Measurements from ENCODE around the gene MYO5A. TPM values are rescaled to one million over a fixed set of nuclear protein-coding genes. Genes with fewer than 3 reads are reported as not detected.

MYO5A gene
- total and polyA plus RNA-seq, 3 experiments from 2014 or later: 15.8 to 37.3 (median 31.0) TPM

DNA sequence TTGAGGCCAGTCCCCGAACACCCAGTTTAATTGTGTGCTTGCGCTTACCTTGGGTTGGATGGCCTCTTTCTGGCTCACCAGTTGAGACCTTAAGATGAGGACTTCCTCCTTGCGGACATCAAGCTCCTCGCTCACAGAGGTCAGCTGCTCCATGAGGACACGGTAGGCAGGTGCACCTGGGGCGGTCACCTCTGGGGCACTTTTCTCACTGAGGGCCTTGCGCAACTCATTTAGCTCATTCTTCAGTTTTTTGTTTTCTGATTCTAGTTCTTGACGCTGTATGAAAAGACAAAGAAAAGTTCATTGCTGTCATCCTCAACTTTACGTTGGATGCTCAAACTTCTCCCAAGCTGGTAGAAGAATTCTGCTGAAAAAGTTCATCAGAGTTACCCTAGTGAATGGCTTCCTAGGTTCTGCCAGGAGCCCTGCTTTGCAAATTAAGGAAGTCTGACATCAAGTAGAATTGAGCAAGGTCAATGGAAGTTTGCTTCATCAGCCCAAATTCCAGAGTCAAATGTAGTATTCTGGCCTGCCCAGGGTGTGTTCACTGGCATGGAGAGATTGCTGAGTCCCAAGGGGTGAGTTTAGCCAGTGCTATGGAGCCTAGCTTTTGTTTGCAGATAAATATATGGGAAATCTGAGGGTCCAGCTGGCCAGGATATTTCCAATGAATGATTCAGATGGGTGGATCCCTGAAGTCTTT lies 177.3 kb downstream of the MYO5A start:
- H3K36me3 ChIP-seq (ENCODE audit: insufficient read depth, low read length): peaks cover 18% of the 10 kb centered on the region
- POLR2A ChIA-PET: no interaction called here

DNA sequence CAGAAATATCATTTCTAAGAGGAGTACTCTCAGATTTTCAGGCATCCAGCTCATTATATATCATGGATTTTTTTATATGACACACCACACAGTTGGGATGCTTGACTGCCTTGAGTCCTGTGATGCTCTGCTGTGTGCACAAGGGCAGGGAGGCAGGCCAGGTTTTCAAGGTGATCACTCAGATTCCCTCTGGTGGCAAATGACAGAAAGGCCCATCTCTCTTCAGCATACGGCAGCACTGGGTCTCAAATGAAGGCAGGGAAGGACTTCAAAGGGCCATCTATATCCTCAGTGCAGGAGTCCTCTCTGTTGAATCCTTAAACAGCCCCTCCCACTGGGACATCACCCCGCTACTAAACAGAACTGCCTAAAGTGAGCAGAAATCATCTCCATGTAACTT lies 178.3 kb downstream of the MYO5A start:
- ChIA-PET POLR2A (no interaction called here), CTCF (no interaction called here)
- H3K27ac ChIP-seq (ENCODE audit: low read depth, low read length): no peak overlapping the region
- H3K27me3 ChIP-seq (ENCODE audit: insufficient read depth, low read length, poor library complexity, severe bottlenecking): no peaks in the 10 kb centered on the region
- Mint-ChIP-seq H3K9me3 (no peaks in the 10 kb centered on the region), H3K27me3 (no peaks in the 10 kb centered on the region), H3K27ac (no peak overlapping the region), H3K4me3 (no peak overlapping the region), H3K36me3 (peaks cover 0 to 77% (median 14%) of the 10 kb centered on the region in 3 donors), H3K4me1 (peaks cover 0 to 1% (median 0%) of the 10 kb centered on the region in 3 donors)
- peaks cover 21% of the 10 kb centered on the region for H3K36me3 ChIP-seq (ENCODE audit: insufficient read depth, low read length)
- no peaks in the 10 kb centered on the region for H3K4me1 ChIP-seq (ENCODE audit: insufficient read depth, low read length)
- no peaks in the 10 kb centered on the region for H3K9me3 ChIP-seq (ENCODE audit: low read length)
- H3K4me3 ChIP-seq (ENCODE audit: low read length): no peak overlapping the region
- no peak for DNase-seq

More for the DNA sequence above, 177.3 kb downstream of the MYO5A start:
- Mint-ChIP-seq H3K27ac (peak overlapping the region in 1 of 8 donors; percentile 41), H3K36me3 (peaks cover 0 to 73% (median 14%) of the 10 kb centered on the region in 3 donors), H3K9me3 (no peaks in the 10 kb centered on the region), H3K4me1 (peaks cover 0 to 1% (median 0%) of the 10 kb centered on the region in 3 donors), H3K27me3 (no peaks in the 10 kb centered on the region), H3K4me3 (no peak overlapping the region)
- no peaks in the 10 kb centered on the region for H3K9me3 ChIP-seq (ENCODE audit: low read length)
- no peaks in the 10 kb centered on the region for H3K4me1 ChIP-seq (ENCODE audit: insufficient read depth, low read length)
- no peaks in the 10 kb centered on the region for H3K27me3 ChIP-seq (ENCODE audit: insufficient read depth, low read length, poor library complexity, severe bottlenecking)
- CTCF ChIA-PET: no interaction called here
- no peak for DNase-seq
- no peak overlapping the region for H3K4me3 ChIP-seq (ENCODE audit: low read length)
- no peak overlapping the region for H3K27ac ChIP-seq (ENCODE audit: low read depth, low read length)

DNA sequence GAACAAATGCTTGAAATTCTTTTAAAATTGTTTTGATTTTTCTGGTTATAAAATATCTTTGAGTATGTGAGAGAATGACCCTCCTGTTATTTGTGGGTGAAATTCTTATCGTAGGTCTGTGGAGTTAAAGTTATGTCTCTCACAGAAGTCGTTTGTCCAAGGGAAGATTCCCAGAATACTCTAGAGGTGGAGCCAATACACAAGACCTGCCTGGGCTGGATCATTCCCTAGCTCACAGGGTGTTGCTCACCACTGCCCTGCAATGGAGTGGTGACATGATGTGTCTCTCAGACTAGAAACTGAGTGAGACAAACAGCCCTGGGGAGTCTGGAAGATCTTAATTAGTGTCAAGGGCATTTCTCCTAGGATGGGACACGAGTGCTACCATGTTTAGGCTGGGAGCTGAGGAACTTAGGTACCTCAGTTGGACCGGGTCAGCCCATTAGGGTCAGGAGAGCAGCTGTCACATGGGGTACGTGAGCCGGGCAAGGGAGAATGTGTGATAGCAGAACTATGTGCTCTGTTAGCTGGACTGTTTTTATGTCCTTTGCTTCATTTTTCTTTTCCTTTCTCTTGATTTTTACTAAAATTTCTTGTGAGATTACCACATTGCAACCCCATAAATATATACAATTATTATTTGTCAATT lies 179.5 kb downstream of the MYO5A start:
- H3K36me3 ChIP-seq (ENCODE audit: insufficient read depth, low read length): peaks cover 26% of the 10 kb centered on the region
- no peak overlapping the region for H3K27ac Mint-ChIP-seq
- DNase-seq: no peak

DNA sequence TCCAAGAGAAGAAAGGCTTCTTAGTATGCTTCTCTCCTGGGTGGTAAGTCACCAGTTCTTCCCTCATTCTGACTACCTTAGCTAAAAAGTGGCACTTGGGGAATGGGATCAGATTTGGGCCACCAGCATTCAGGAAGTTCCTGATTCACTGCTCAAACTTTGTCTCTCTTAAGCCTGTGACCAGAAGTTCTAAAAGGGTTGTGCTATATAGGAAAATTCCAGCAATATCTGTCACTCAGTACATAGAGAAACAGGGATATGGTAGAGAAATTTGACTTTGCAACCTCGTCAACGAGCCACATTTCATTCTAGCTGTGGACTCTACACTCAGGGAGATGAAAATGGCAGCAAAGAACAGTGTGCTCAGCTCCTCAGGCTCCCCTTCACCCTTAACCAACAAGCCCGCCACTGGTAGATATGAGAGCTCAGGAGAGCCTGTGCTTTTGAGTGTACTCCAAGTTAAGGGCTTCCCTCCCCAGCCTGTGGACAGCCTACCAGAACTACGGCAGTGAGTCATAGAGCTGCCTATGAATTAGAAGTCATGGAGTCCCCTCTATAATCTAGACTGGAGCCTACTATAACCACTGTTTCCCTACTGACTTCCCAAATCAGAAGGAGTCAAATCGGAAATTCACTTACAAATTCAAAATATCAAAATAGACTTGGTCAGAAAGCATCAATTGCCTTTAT lies 180.5 kb downstream of the MYO5A start:
- Mint-ChIP-seq H3K4me3 (no peak overlapping the region), H3K9me3 (no peaks in the 10 kb centered on the region), H3K36me3 (peaks cover 0 to 74% (median 17%) of the 10 kb centered on the region in 3 donors), H3K27me3 (no peaks in the 10 kb centered on the region), H3K4me1 (peaks cover 0 to 1% (median 0%) of the 10 kb centered on the region in 3 donors), H3K27ac (peak overlapping the region in 5 of 8 donors; percentile 26 to 73 (median 36))
- Histone ChIP-seq H3K4me1 (ENCODE audit: insufficient read depth, low read length) (no peaks in the 10 kb centered on the region), H3K9me3 (ENCODE audit: low read length) (no peaks in the 10 kb centered on the region), H3K27ac (ENCODE audit: low read depth, low read length) (no peak overlapping the region), H3K4me3 (ENCODE audit: low read length) (no peak overlapping the region), H3K27me3 (ENCODE audit: insufficient read depth, low read length, poor library complexity, severe bottlenecking) (no peaks in the 10 kb centered on the region), H3K36me3 (ENCODE audit: insufficient read depth, low read length) (peaks cover 26% of the 10 kb centered on the region)
- POLR2A ChIA-PET: no interaction called here
- DNase-seq: no peak
- CTCF ChIA-PET: no interaction called here

More for the DNA sequence above, 179.5 kb downstream of the MYO5A start:
- Mint-ChIP-seq H3K9me3 (no peaks in the 10 kb centered on the region), H3K4me1 (peaks cover 0 to 1% (median 0%) of the 10 kb centered on the region in 3 donors), H3K27me3 (no peaks in the 10 kb centered on the region), H3K4me3 (no peak overlapping the region), H3K36me3 (peaks cover 0 to 79% (median 16%) of the 10 kb centered on the region in 3 donors)
- Histone ChIP-seq H3K27me3 (ENCODE audit: insufficient read depth, low read length, poor library complexity, severe bottlenecking) (no peaks in the 10 kb centered on the region), H3K9me3 (ENCODE audit: low read length) (no peaks in the 10 kb centered on the region), H3K27ac (ENCODE audit: low read depth, low read length) (no peak overlapping the region), H3K4me3 (ENCODE audit: low read length) (no peak overlapping the region), H3K4me1 (ENCODE audit: insufficient read depth, low read length) (no peaks in the 10 kb centered on the region)
- ChIA-PET POLR2A (no interaction called here), CTCF (no interaction called here)

DNA sequence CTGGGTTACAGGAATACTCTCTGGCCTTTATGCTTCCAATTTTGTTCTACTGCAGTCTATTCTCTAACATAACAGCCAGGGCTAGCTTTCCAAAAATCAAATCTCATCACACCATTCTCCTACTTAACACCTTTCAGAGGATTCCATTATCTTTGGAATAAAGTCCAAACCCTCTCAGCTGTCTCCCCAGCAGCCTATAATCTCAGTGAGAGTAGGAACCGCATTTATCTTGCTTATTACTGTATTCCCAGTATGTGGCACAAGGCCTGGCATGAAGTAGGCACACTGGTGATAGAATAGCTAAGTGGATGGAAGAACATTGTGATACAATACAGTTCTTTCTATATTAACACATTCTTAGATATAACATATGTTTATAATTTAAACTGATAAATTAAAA lies 184.1 kb downstream of the MYO5A start:
- POLR2A ChIA-PET: no interaction called here
- H3K4me1 ChIP-seq (ENCODE audit: insufficient read depth, low read length): no peaks in the 10 kb centered on the region
- H3K4me3 Mint-ChIP-seq: no peak overlapping the region
- H3K4me1 Mint-ChIP-seq: peaks cover 0 to 1% (median 0%) of the 10 kb centered on the region in 3 donors
- no peaks in the 10 kb centered on the region for H3K27me3 ChIP-seq (ENCODE audit: insufficient read depth, low read length, poor library complexity, severe bottlenecking)
- H3K4me3 ChIP-seq (ENCODE audit: low read length): no peak overlapping the region
- peaks cover 13% of the 10 kb centered on the region for H3K36me3 ChIP-seq (ENCODE audit: insufficient read depth, low read length)
- no peaks in the 10 kb centered on the region for H3K9me3 ChIP-seq (ENCODE audit: low read length)
- H3K27me3 Mint-ChIP-seq: no peaks in the 10 kb centered on the region
- H3K27ac ChIP-seq (ENCODE audit: low read depth, low read length): no peak overlapping the region
- peaks cover 0 to 66% (median 10%) of the 10 kb centered on the region in 3 donors for H3K36me3 Mint-ChIP-seq
- DNase-seq: no peak
- no peaks in the 10 kb centered on the region for H3K9me3 Mint-ChIP-seq
- CTCF ChIA-PET: interaction anchor here (1.9 kb wide), 1 partner anchor 9 kb away, joined by 5 read pairs; no protein-coding TSS in a partner anchor
- peak overlapping the region in 2 of 8 donors; percentile 13 to 51 for H3K27ac Mint-ChIP-seq

DNA sequence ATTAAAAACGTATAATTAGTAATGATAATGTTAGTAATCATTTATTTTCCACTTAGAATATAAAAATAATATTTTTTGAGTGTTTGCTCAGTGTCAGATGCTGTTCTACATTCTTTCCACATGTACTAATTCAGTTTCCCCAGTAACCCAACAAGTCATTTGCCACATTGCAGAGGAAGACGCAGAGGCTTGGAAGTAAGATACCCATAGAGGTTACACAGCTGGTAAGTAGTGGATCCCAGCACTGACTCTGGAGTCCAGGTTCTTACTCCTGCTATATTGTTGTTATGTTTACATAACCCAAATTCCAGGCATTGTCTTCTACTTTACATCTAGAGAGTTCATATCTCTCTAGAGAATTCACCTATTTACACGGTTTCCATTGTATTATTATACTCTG lies 184.8 kb downstream of the MYO5A start:
- DNase-seq: no peak
- H3K4me1 Mint-ChIP-seq: peaks cover 0 to 1% (median 0%) of the 10 kb centered on the region in 3 donors
- no peaks in the 10 kb centered on the region for H3K27me3 Mint-ChIP-seq
- Histone ChIP-seq H3K27ac (ENCODE audit: low read depth, low read length) (no peak overlapping the region), H3K36me3 (ENCODE audit: insufficient read depth, low read length) (peaks cover 8% of the 10 kb centered on the region), H3K27me3 (ENCODE audit: insufficient read depth, low read length, poor library complexity, severe bottlenecking) (no peaks in the 10 kb centered on the region), H3K4me1 (ENCODE audit: insufficient read depth, low read length) (no peaks in the 10 kb centered on the region), H3K4me3 (ENCODE audit: low read length) (no peak overlapping the region), H3K9me3 (ENCODE audit: low read length) (no peaks in the 10 kb centered on the region)
- ChIA-PET POLR2A (no interaction called here), CTCF (interaction anchor here (1.9 kb wide), 1 partner anchor 9 kb away, joined by 5 read pairs; no protein-coding TSS in a partner anchor)
- peaks cover 0 to 61% (median 10%) of the 10 kb centered on the region in 3 donors for H3K36me3 Mint-ChIP-seq
- no peak overlapping the region for H3K4me3 Mint-ChIP-seq
- H3K27ac Mint-ChIP-seq: peak overlapping the region in 1 of 8 donors; percentile 51
- no peaks in the 10 kb centered on the region for H3K9me3 Mint-ChIP-seq

DNA sequence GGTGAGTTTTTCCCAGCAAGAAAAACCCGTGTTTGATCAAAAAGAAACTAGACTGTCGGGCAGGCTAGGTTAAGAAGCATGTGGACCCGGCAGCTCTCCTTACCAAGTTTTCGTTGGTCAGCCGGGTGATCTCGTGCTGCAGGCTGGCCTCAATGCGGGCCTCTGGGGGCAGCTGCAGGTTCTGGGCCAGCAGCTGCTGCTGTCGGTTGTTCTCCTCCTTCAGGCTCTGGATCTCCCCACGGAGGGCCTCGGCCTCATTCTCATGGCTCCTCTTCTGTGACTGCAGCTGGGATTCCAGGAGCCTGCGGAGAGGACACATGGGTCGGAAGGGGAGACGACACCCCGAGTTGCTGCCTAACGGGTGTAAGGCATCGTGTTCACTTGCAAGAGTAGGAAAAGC lies 188.6 kb downstream of the MYO5A start:
- peak overlapping the region in 3 of 8 donors; percentile 36 to 70 (median 43) for H3K27ac Mint-ChIP-seq
- H3K4me3 ChIP-seq (ENCODE audit: low read length): no peak overlapping the region
- no peaks in the 10 kb centered on the region for H3K4me1 Mint-ChIP-seq
- no peaks in the 10 kb centered on the region for H3K4me1 ChIP-seq (ENCODE audit: insufficient read depth, low read length)
- ChIA-PET POLR2A (no interaction called here), CTCF (no interaction called here)
- H3K36me3 Mint-ChIP-seq: peaks cover 0 to 64% (median 10%) of the 10 kb centered on the region in 3 donors
- H3K27ac ChIP-seq (ENCODE audit: low read depth, low read length): no peak overlapping the region
- H3K4me3 Mint-ChIP-seq: no peak overlapping the region
- no peaks in the 10 kb centered on the region for H3K9me3 ChIP-seq (ENCODE audit: low read length)
- no peaks in the 10 kb centered on the region for H3K27me3 Mint-ChIP-seq
- no peaks in the 10 kb centered on the region for H3K27me3 ChIP-seq (ENCODE audit: insufficient read depth, low read length, poor library complexity, severe bottlenecking)
- H3K9me3 Mint-ChIP-seq: no peaks in the 10 kb centered on the region
- no peak for DNase-seq
- H3K36me3 ChIP-seq (ENCODE audit: insufficient read depth, low read length): peaks cover 5% of the 10 kb centered on the region

DNA sequence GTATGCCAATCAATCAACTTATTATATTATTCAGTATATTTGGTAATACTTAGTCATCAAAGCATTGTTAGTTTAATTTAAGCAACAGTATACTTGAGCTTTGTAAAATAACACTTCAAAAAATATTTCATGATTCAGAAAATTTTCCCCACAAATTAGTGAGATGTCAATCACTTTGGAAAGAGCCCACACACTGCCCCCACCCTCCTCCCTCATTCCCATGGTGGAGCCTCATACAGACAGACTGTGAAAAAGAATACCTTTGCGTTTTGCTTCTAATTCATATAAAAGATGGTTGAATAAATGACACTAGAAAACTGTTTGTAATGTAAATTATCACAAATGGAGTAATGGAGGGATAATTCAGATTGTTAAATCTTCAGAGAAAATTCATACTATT lies 189.8 kb downstream of the MYO5A start:
- no peak overlapping the region for H3K4me3 Mint-ChIP-seq
- DNase-seq: no peak
- peaks cover 0 to 62% (median 12%) of the 10 kb centered on the region in 3 donors for H3K36me3 Mint-ChIP-seq
- H3K27ac Mint-ChIP-seq: peak overlapping the region in 2 of 8 donors; percentile 12 to 55
- no peaks in the 10 kb centered on the region for H3K9me3 ChIP-seq (ENCODE audit: low read length)
- H3K27me3 ChIP-seq (ENCODE audit: insufficient read depth, low read length, poor library complexity, severe bottlenecking): no peaks in the 10 kb centered on the region
- H3K36me3 ChIP-seq (ENCODE audit: insufficient read depth, low read length): no peaks in the 10 kb centered on the region
- no peaks in the 10 kb centered on the region for H3K9me3 Mint-ChIP-seq
- H3K4me1 ChIP-seq (ENCODE audit: insufficient read depth, low read length): no peaks in the 10 kb centered on the region
- H3K27me3 Mint-ChIP-seq: no peaks in the 10 kb centered on the region
- H3K27ac ChIP-seq (ENCODE audit: low read depth, low read length): no peak overlapping the region
- H3K4me1 Mint-ChIP-seq: no peaks in the 10 kb centered on the region
- POLR2A ChIA-PET: no interaction called here
- no peak overlapping the region for H3K4me3 ChIP-seq (ENCODE audit: low read length)
- CTCF ChIA-PET: interaction anchor here (1.0 kb wide), 2 partner anchors 9 to 82 kb away, joined by 3 read pairs; no protein-coding TSS in a partner anchor
